NT2/D1 (cell line): ENCODE measurements around the gene PRXL2B.

ENCODE experiments used
- DNase-seq: peaks from one replicate; pipeline ENCODE4 v3.0.0-alpha.2; 2011; ENCODE audit warnings: low read depth, low spot score
- H3K27me3 ChIP-seq: 2 replicates; pipeline ENCODE4 v1.6.0; 2011; ENCODE audit warnings: mild to moderate bottlenecking; ENCODE audit not compliant: insufficient read length, insufficient read depth
- H3K36me3 ChIP-seq: 2 replicates; pipeline ENCODE4 v1.6.1; 2011; ENCODE audit warnings: mild to moderate bottlenecking, low read length, mixed read lengths; ENCODE audit not compliant: insufficient read depth, insufficient read length
- H3K4me1 ChIP-seq: 2 replicates; pipeline ENCODE4 v1.5.1; 2011; ENCODE audit not compliant: insufficient read depth, insufficient read length
- H3K4me3 ChIP-seq: 2 replicates; pipeline ENCODE4 v1.5.1; 2011; ENCODE audit warnings: low read depth; ENCODE audit not compliant: insufficient read length
- H3K9ac ChIP-seq: 2 replicates; pipeline ENCODE4 v1.6.0; 2011; ENCODE audit warnings: low read depth; ENCODE audit not compliant: insufficient read length
- H3K9me3 ChIP-seq: 2 replicates; pipeline ENCODE4 v1.5.1; 2011; ENCODE audit warnings: mild to moderate bottlenecking, low read length; ENCODE audit not compliant: insufficient read depth
- SUZ12 ChIP-seq: IDR thresholded peaks from 2 replicates; pipeline ENCODE4 v1.6.1; 2011; ENCODE audit not compliant: insufficient read length, insufficient read depth; ENCODE audit errors: extremely low read depth
- YY1 ChIP-seq: IDR thresholded peaks from 2 replicates; pipeline ENCODE4 v1.6.1; 2011; ENCODE audit not compliant: insufficient read length, insufficient read depth
- ZNF274 ChIP-seq: IDR thresholded peaks from 2 replicates; pipeline ENCODE4 v1.6.1; 2011; ENCODE audit warnings: mild to moderate bottlenecking, low read depth, low read length

PRXL2B gene

GRCh38 chr1:2591581-2592261, 5.1 kb downstream of the PRXL2B start:
- no peak for DNase-seq
- no peak overlapping the region for H3K4me3 ChIP-seq
- no peak for TF ChIP-seq SUZ12
- TF ChIP-seq ZNF274, result no peak
- TF ChIP-seq YY1, result no peak
- no peaks in the 10 kb centered on the region for H3K4me1 ChIP-seq
- H3K9me3 ChIP-seq, result peaks cover 19% of the 10 kb centered on the region; the same call in 1 of the 2 replicates
- H3K36me3 ChIP-seq, result peaks cover 7% of the 10 kb centered on the region
- no peaks in the 10 kb centered on the region for H3K27me3 ChIP-seq
- no peak overlapping the region for H3K9ac ChIP-seq

- no peak for DNase-seq
- no peak overlapping the region for H3K4me3 ChIP-seq
- no peaks in the 10 kb centered on the region for H3K4me1 ChIP-seq
- H3K36me3 ChIP-seq, result peaks cover 7% of the 10 kb centered on the region
- peaks cover 19% of the 10 kb centered on the region; the same call in 1 of the 2 replicates for H3K9me3 ChIP-seq
- TF ChIP-seq SUZ12 (no peak), YY1 (no peak), ZNF274 (no peak)
- no peak overlapping the region for H3K9ac ChIP-seq
- H3K27me3 ChIP-seq, result no peaks in the 10 kb centered on the region
These were observed 6.1 kb downstream of the PRXL2B start for GRCh38 chr1:2592672-2593071.

- Histone ChIP-seq H3K4me1 (no peaks in the 10 kb centered on the region), H3K9ac (no peak overlapping the region), H3K27me3 (no peaks in the 10 kb centered on the region), H3K4me3 (no peak overlapping the region), H3K9me3 (peaks cover 19% of the 10 kb centered on the region; the same call in 1 of the 2 replicates), H3K36me3 (peaks cover 7% of the 10 kb centered on the region)
- TF ChIP-seq ZNF274 (no peak), SUZ12 (no peak), YY1 (no peak)
- DNase-seq, result no peak
These were observed 6.8 kb downstream of the PRXL2B start for GRCh38 chr1:2593251-2593878.

- Histone ChIP-seq H3K9me3 (peaks cover 19% of the 10 kb centered on the region; the same call in 1 of the 2 replicates), H3K4me1 (no peaks in the 10 kb centered on the region), H3K9ac (no peak overlapping the region), H3K4me3 (no peak overlapping the region), H3K36me3 (peaks cover 4% of the 10 kb centered on the region), H3K27me3 (no peaks in the 10 kb centered on the region)
- TF ChIP-seq YY1 (no peak), ZNF274 (no peak), SUZ12 (no peak)
- DNase-seq, result no peak
These were observed 7.5 kb downstream of the PRXL2B start for GRCh38 chr1:2594001-2594640.

DNA sequence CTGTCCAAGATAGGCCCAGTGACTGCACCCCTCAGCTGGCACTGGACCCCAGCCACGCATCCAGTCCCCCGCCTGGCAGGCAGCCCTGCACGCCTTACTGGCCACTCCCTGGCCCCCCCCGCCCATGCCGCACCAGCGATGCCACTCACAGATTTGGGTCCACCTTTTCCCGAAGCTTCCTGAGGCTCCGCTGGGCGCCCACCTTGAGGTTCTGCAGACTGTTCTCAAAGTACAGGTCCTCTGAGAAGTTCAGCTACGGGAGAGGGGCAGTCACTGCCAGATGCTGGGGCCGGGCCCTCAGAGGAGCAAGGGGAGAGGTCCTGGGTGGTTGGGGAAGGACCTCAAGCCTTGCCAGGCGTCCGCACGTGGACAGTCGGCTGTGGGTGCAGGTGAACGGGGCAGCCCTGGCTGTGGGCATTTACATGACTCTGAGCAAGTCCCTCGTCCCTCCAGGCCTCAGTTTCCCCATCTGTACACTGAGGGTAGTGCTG, 8.1 kb downstream of the PRXL2B start:
- Histone ChIP-seq H3K4me3 (no peak overlapping the region), H3K27me3 (no peaks in the 10 kb centered on the region), H3K36me3 (no peaks in the 10 kb centered on the region), H3K9me3 (peaks cover 19% of the 10 kb centered on the region; the same call in 1 of the 2 replicates), H3K4me1 (no peaks in the 10 kb centered on the region), H3K9ac (no peak overlapping the region)
- no peak for TF ChIP-seq ZNF274
- no peak for DNase-seq

DNA sequence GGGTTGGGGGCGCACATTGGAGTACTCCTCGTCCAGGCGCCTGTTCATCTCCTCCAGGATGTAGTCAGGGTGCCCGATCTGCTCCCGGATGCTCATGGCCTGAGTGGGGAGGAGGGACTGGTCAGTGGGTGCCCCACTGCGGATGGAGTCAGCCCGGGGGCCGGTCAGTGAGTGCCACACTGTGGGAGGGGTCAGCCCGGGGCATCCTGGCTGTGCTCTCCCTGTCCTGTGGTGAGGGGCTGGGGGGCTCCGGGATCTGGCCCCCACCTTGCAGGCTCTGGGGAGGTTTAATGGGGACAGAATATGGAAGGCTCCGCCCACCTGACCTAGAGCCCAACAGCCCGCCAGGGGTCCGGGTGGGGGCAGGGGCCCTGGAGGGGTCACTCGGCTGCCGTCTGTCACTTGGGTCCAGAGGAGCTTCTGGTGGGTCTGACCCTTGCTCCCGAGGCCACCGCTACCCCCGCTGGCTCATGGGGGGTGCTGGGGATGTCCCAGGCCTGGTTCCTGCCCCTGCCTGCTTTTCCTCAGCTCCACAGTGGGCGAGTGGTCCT, 8.8 kb downstream of the PRXL2B start:
- no peak for TF ChIP-seq SUZ12
- TF ChIP-seq YY1, result no peak
- no peak for TF ChIP-seq ZNF274
- no peaks in the 10 kb centered on the region for H3K4me1 ChIP-seq
- H3K9me3 ChIP-seq, result peaks cover 17% of the 10 kb centered on the region; the same call in 1 of the 2 replicates
- no peak for DNase-seq
- no peaks in the 10 kb centered on the region for H3K36me3 ChIP-seq
- no peak overlapping the region for H3K4me3 ChIP-seq
- H3K27me3 ChIP-seq, result no peaks in the 10 kb centered on the region
- no peak overlapping the region for H3K9ac ChIP-seq
